ENCODE data around the gene UGT1A7.

UGT1A7 gene

GRCh38 chr2:233676046-233676445 lies 5.7 kb upstream of the UGT1A7 start:
- no peak overlapping the region for H3K27ac ChIP-seq (ENCODE audit: low read depth, low read length)
- no peaks in the 10 kb centered on the region for H3K9me3 ChIP-seq (ENCODE audit: control insufficient read depth in 5 of 5, low read length in 5 of 5)
- no peaks in the 10 kb centered on the region for H3K27me3 ChIP-seq (ENCODE audit: control insufficient read depth in 5 of 5, insufficient read depth in 4 of 5, low read length in 5 of 5)
- no peak overlapping the region for H3K9ac ChIP-seq (ENCODE audit: low read length in 5 of 5)
- no peaks in the 10 kb centered on the region for H3K4me1 ChIP-seq (ENCODE audit: control insufficient read depth in 5 of 5, insufficient read depth in 5 of 5, low read length in 5 of 5)
- H3K36me3 ChIP-seq (ENCODE audit: control insufficient read depth in 5 of 5, insufficient read depth in 5 of 5, low read length in 5 of 5): no peaks in the 10 kb centered on the region
- H3K4me3 ChIP-seq (ENCODE audit: low read depth in 1 of 5, low read length in 5 of 5): no peak overlapping the region

GRCh38 chr2:233679196-233679595 lies 2.5 kb upstream of the UGT1A7 start:
- no peaks in the 10 kb centered on the region for H3K9me3 ChIP-seq (ENCODE audit: control insufficient read depth in 5 of 5, low read length in 5 of 5)
- no peak overlapping the region for H3K4me3 ChIP-seq (ENCODE audit: low read depth in 1 of 5, low read length in 5 of 5)
- no peaks in the 10 kb centered on the region for H3K36me3 ChIP-seq (ENCODE audit: control insufficient read depth in 5 of 5, insufficient read depth in 5 of 5, low read length in 5 of 5)
- no peak overlapping the region for H3K27ac ChIP-seq (ENCODE audit: low read depth, low read length)
- H3K27me3 ChIP-seq (ENCODE audit: control insufficient read depth in 5 of 5, insufficient read depth in 4 of 5, low read length in 5 of 5): no peaks in the 10 kb centered on the region
- no peaks in the 10 kb centered on the region for H3K4me1 ChIP-seq (ENCODE audit: control insufficient read depth in 5 of 5, insufficient read depth in 5 of 5, low read length in 5 of 5)
- no peak overlapping the region for H3K9ac ChIP-seq (ENCODE audit: low read length in 5 of 5)

GRCh38 chr2:233680361-233681045 lies 1.2 kb upstream of the UGT1A7 start:
- no peaks in the 10 kb centered on the region for H3K4me1 ChIP-seq (ENCODE audit: control insufficient read depth in 5 of 5, insufficient read depth in 5 of 5, low read length in 5 of 5)
- no peaks in the 10 kb centered on the region for H3K36me3 ChIP-seq (ENCODE audit: control insufficient read depth in 5 of 5, insufficient read depth in 5 of 5, low read length in 5 of 5)

DNA sequence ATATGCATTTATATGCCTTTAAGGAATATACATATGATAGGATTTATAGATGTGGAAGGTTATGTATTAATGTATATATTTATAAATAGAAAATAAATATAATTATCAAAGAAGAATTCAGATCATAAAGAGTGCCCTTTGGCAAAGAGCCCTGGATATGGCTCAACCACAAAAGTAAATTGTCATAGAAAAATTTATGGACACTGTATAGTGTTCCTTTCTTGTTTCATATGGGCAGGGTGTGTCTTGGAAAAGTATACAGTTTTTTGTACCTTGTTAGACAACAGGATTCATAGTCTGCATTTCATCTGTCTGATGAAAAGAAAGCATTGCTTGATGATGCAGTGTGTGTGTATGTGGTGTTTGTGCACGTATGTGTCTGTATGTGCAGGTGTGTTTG lies 2.9 kb downstream of the UGT1A7 start:
- Histone ChIP-seq H3K9me3 (ENCODE audit: control insufficient read depth in 5 of 5, low read length in 5 of 5) (no peaks in the 10 kb centered on the region), H3K27me3 (ENCODE audit: control insufficient read depth in 5 of 5, insufficient read depth in 4 of 5, low read length in 5 of 5) (no peaks in the 10 kb centered on the region), H3K4me1 (ENCODE audit: control insufficient read depth in 5 of 5, insufficient read depth in 5 of 5, low read length in 5 of 5) (no peaks in the 10 kb centered on the region)

More at GRCh38 chr2:233680361-233681045, 1.2 kb upstream of the UGT1A7 start:
- Histone ChIP-seq H3K27me3 (ENCODE audit: control insufficient read depth in 5 of 5, insufficient read depth in 4 of 5, low read length in 5 of 5) (no peaks in the 10 kb centered on the region), H3K9me3 (ENCODE audit: control insufficient read depth in 5 of 5, low read length in 5 of 5) (no peaks in the 10 kb centered on the region), H3K4me3 (ENCODE audit: low read depth in 1 of 5, low read length in 5 of 5) (no peak overlapping the region), H3K27ac (ENCODE audit: low read depth, low read length) (no peak overlapping the region), H3K9ac (ENCODE audit: low read length in 5 of 5) (no peak overlapping the region)

GRCh38 chr2:233686928-233687327 lies 5.2 kb downstream of the UGT1A7 start:
- Histone ChIP-seq H3K27me3 (ENCODE audit: control insufficient read depth in 5 of 5, insufficient read depth in 4 of 5, low read length in 5 of 5) (no peaks in the 10 kb centered on the region), H3K36me3 (ENCODE audit: control insufficient read depth in 5 of 5, insufficient read depth in 5 of 5, low read length in 5 of 5) (no peaks in the 10 kb centered on the region)

More for the DNA sequence above, 2.9 kb downstream of the UGT1A7 start:
- Histone ChIP-seq H3K27ac (ENCODE audit: low read depth, low read length) (no peak overlapping the region), H3K36me3 (ENCODE audit: control insufficient read depth in 5 of 5, insufficient read depth in 5 of 5, low read length in 5 of 5) (no peaks in the 10 kb centered on the region), H3K4me3 (ENCODE audit: low read depth in 1 of 5, low read length in 5 of 5) (no peak overlapping the region), H3K9ac (ENCODE audit: low read length in 5 of 5) (no peak overlapping the region)

GRCh38 chr2:233688341-233688740 lies 6.6 kb downstream of the UGT1A7 start:
- no peak overlapping the region for H3K4me3 ChIP-seq (ENCODE audit: low read depth in 1 of 5, low read length in 5 of 5)
- no peaks in the 10 kb centered on the region for H3K4me1 ChIP-seq (ENCODE audit: control insufficient read depth in 5 of 5, insufficient read depth in 5 of 5, low read length in 5 of 5)
- H3K36me3 ChIP-seq (ENCODE audit: control insufficient read depth in 5 of 5, insufficient read depth in 5 of 5, low read length in 5 of 5): no peaks in the 10 kb centered on the region
- no peaks in the 10 kb centered on the region for H3K27me3 ChIP-seq (ENCODE audit: control insufficient read depth in 5 of 5, insufficient read depth in 4 of 5, low read length in 5 of 5)
- no peak overlapping the region for H3K9ac ChIP-seq (ENCODE audit: low read length in 5 of 5)
- no peak overlapping the region for H3K27ac ChIP-seq (ENCODE audit: low read depth, low read length)
- no peaks in the 10 kb centered on the region for H3K9me3 ChIP-seq (ENCODE audit: control insufficient read depth in 5 of 5, low read length in 5 of 5)

More at GRCh38 chr2:233686928-233687327, 5.2 kb downstream of the UGT1A7 start:
- Histone ChIP-seq H3K9ac (ENCODE audit: low read length in 5 of 5) (no peak overlapping the region), H3K4me3 (ENCODE audit: low read depth in 1 of 5, low read length in 5 of 5) (no peak overlapping the region), H3K9me3 (ENCODE audit: control insufficient read depth in 5 of 5, low read length in 5 of 5) (no peaks in the 10 kb centered on the region), H3K4me1 (ENCODE audit: control insufficient read depth in 5 of 5, insufficient read depth in 5 of 5, low read length in 5 of 5) (no peaks in the 10 kb centered on the region), H3K27ac (ENCODE audit: low read depth, low read length) (no peak overlapping the region)

- Histone ChIP-seq H3K27ac (ENCODE audit: low read depth, low read length) (no peak overlapping the region), H3K4me1 (ENCODE audit: control insufficient read depth in 5 of 5, insufficient read depth in 5 of 5, low read length in 5 of 5) (no peaks in the 10 kb centered on the region), H3K9ac (ENCODE audit: low read length in 5 of 5) (no peak overlapping the region), H3K9me3 (ENCODE audit: control insufficient read depth in 5 of 5, low read length in 5 of 5) (no peaks in the 10 kb centered on the region), H3K36me3 (ENCODE audit: control insufficient read depth in 5 of 5, insufficient read depth in 5 of 5, low read length in 5 of 5) (no peaks in the 10 kb centered on the region), H3K4me3 (ENCODE audit: low read depth in 1 of 5, low read length in 5 of 5) (no peak overlapping the region), H3K27me3 (ENCODE audit: control insufficient read depth in 5 of 5, insufficient read depth in 4 of 5, low read length in 5 of 5) (no peaks in the 10 kb centered on the region)
These were observed 7.3 kb downstream of the UGT1A7 start for GRCh38 chr2:233689031-233689430.

DNA sequence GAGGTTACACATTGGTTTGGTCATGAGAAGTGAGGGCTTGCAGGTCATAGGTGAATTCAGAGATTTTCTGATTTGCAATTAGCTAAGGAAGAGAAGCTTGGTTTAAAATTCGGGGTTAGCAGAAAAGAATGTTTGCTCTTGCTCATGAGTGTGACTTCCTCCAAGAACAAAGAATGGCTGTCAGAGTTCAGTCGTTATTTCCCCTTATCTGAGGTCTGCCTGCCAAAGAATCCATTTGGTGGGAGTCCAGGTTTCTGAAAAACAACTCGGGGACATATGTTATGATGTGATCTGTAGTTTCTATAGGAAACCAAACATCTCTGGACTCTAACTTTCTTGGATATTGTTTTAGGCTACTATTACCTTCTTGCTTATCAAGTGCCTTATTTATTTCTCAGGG lies 7.8 kb downstream of the UGT1A7 start:
- Histone ChIP-seq H3K4me3 (ENCODE audit: low read depth in 1 of 5, low read length in 5 of 5) (no peak overlapping the region), H3K4me1 (ENCODE audit: control insufficient read depth in 5 of 5, insufficient read depth in 5 of 5, low read length in 5 of 5) (no peaks in the 10 kb centered on the region), H3K36me3 (ENCODE audit: control insufficient read depth in 5 of 5, insufficient read depth in 5 of 5, low read length in 5 of 5) (no peaks in the 10 kb centered on the region), H3K27ac (ENCODE audit: low read depth, low read length) (no peak overlapping the region), H3K9me3 (ENCODE audit: control insufficient read depth in 5 of 5, low read length in 5 of 5) (no peaks in the 10 kb centered on the region), H3K9ac (ENCODE audit: low read length in 5 of 5) (no peak overlapping the region), H3K27me3 (ENCODE audit: control insufficient read depth in 5 of 5, insufficient read depth in 4 of 5, low read length in 5 of 5) (no peaks in the 10 kb centered on the region)

DNA sequence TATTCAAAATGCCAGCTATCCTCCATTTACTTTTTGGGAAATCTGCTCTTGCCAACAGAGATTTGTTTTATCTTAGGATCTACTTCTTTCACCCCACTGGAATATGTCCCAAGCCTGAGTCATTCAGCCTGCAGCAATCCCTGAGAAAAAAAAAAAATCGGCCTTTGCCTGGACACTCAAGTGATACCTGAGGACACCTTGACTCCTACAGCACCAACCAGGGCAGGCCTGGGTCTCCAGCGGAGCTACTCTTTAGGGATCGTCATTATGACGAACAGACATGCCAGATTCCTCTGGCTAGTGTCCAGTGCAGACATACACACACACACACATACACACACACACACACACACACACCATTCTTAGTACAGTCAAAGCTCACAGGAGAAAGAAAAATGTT lies 8.7 kb downstream of the UGT1A7 start:
- Histone ChIP-seq H3K9ac (ENCODE audit: low read length in 5 of 5) (no peak overlapping the region), H3K4me1 (ENCODE audit: control insufficient read depth in 5 of 5, insufficient read depth in 5 of 5, low read length in 5 of 5) (no peaks in the 10 kb centered on the region), H3K36me3 (ENCODE audit: control insufficient read depth in 5 of 5, insufficient read depth in 5 of 5, low read length in 5 of 5) (no peaks in the 10 kb centered on the region), H3K9me3 (ENCODE audit: control insufficient read depth in 5 of 5, low read length in 5 of 5) (no peaks in the 10 kb centered on the region), H3K27ac (ENCODE audit: low read depth, low read length) (no peak overlapping the region), H3K4me3 (ENCODE audit: low read depth in 1 of 5, low read length in 5 of 5) (no peak overlapping the region), H3K27me3 (ENCODE audit: control insufficient read depth in 5 of 5, insufficient read depth in 4 of 5, low read length in 5 of 5) (no peaks in the 10 kb centered on the region)

DNA sequence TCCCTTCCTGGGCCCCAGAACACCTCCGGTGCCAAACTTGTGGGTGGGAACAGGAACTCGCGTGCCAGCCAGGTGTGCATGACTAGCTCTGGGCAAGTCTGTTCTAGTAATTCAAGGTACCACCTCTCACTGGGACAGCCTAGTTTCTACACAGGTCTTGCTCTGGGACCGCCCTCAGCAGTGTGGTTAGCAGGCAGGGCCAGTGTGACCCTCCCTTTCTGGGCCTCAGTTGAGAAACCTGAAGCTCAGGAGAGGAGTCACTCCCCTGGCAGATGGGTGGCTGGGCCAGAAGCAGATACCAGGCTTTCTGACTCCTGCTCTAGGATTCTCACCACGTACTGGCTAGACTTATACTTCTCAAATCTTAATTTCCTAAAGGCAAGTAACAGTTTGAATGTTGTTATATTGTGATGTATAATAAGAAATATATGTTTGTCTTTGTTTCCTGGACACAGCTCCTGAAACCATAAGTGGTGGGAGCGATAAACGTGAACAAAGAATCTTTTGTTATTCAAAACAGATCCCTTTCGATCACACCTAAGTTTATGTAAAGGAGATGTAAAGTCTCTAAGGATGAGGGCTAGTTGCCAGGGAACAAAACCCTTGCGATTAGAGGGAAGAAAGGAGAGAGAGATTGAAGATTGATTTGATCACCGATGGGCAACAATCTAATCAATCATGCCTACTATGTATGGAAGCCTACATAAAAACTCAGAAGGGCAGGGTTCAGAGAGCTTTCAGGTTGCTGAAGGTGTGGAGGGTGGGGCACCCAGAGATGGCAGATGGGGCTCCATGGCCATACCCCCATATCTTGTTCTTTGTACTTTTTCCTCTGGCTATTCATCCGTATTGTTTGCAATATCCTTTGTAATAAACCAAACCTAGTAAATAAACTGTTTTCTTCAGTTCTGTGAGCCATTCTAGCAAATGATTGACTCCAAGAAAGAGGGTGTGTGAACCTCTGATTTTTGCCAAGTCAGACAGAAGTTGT lies 10.0 kb downstream of the UGT1A7 start:
- Histone ChIP-seq H3K4me3 (ENCODE audit: low read depth in 1 of 5, low read length in 5 of 5) (no peak overlapping the region), H3K9ac (ENCODE audit: low read length in 5 of 5) (no peak overlapping the region), H3K27me3 (ENCODE audit: control insufficient read depth in 5 of 5, insufficient read depth in 4 of 5, low read length in 5 of 5) (no peaks in the 10 kb centered on the region), H3K4me1 (ENCODE audit: control insufficient read depth in 5 of 5, insufficient read depth in 5 of 5, low read length in 5 of 5) (no peaks in the 10 kb centered on the region), H3K36me3 (ENCODE audit: control insufficient read depth in 5 of 5, insufficient read depth in 5 of 5, low read length in 5 of 5) (no peaks in the 10 kb centered on the region), H3K9me3 (ENCODE audit: control insufficient read depth in 5 of 5, low read length in 5 of 5) (no peaks in the 10 kb centered on the region), H3K27ac (ENCODE audit: low read depth, low read length) (no peak overlapping the region)
